GM12874 (cell line): ENCODE data around the gene ADPGK.

Experiments used
- CTCF ChIP-seq: IDR thresholded peaks from 2 replicates; pipeline ENCODE4 v1.5.1; 2011; ENCODE audit warnings: low read depth, mild to moderate bottlenecking, control low read depth, low read length, moderate library complexity; ENCODE audit not compliant: insufficient read depth

The ADPGK gene

DNA sequence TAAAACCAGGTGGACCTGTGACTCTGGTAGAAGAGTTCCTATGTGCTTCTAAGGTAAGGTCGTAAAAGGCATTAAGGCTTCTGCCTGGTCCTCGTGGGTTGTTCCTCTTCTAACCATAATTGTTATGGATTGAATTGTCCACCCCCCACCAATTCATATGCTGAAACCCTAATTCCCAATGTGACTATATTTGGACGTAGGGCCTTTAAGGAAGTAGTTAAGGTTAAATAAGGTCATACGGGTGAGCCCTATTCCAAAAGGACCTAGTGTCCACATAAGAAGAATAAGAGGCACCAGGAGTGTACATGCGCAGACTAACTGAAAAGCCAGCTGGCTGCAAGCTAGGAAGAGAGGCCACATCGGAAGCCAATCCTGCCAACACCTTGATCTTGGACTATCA, 1.9 kb downstream of the ADPGK start:
- no peak for TF ChIP-seq CTCF

DNA sequence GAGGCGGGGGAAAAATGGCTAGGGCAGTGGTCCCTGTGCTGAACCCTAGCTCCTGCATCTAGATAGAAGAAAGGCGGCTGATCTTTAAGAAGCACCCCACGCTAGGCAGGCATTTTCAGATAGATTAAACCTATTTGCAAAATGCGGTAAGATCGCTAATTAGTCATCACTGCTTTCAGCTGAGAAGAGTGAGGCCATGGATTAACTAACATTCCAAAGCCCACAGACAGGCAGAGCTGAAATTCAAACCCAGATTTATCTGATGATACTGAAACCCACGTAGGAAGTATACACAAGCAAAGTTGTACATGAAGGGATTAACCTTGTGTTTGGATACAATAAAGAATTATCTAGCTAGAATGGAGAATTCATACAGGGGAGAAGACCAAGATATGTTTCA, 4.8 kb downstream of the ADPGK start:
- TF ChIP-seq CTCF: no peak

GRCh38 chr15:72774696-72775383, 8.7 kb downstream of the ADPGK start:
- TF ChIP-seq CTCF: no peak

DNA sequence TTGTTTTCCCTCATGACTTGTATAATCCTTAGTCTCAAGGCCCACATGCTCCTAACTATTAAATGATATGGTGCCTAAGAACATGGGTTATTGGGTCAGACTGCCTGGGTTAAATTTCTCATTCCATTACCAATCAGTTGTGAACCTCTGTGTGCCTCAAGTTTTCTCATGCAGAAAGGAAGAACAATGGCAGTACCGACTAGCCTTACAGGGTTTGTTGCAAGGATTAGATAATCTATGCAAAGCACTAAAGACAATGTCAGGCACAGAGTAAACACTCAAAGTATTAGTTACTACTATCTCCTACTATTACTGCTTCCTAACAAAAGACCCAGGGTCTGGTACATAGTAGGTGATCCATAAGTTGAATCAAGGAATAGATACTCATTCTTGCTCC, 12.2 kb downstream of the ADPGK start:
- TF ChIP-seq CTCF: no peak

- TF ChIP-seq CTCF: no peak
Measured at GRCh38 chr15:72770673-72771328, 12.8 kb downstream of the ADPGK start.

GRCh38 chr15:72766780-72767179, 16.8 kb downstream of the ADPGK start:
- TF ChIP-seq CTCF: no peak

- no peak for TF ChIP-seq CTCF
Measured at GRCh38 chr15:72766025-72766424, 17.5 kb downstream of the ADPGK start.
